Stimulated activated naive CD4-positive, alpha-beta T cell (primary cell): ENCODE measurements around the gene POU2F1.
A peak's percentile ranks its signal among the peaks of the same experiment; 100 is the strongest.

ENCODE experiments used
- DNase-seq, 6 experiments: peaks; one replicate each; lab custom pipeline; 2025; lab: John Stamatoyannopoulos, UW

The POU2F1 gene

GRCh38 chr1:167442854-167443565 is 222.3 kb downstream of the POU2F1 start:
- no peak for DNase-seq

- DNase-seq, result no peak
These were observed 223.1 kb downstream of the POU2F1 start for GRCh38 chr1:167443757-167444156.

GRCh38 chr1:167446966-167447365 is 226.3 kb downstream of the POU2F1 start:
- DNase-seq, result no peak

- DNase-seq, result peak; percentile 67 to 85 (median 77)
These were observed 226.9 kb downstream of the POU2F1 start for GRCh38 chr1:167447521-167448136.

GRCh38 chr1:167450843-167451242 is 230.2 kb downstream of the POU2F1 start:
- DNase-seq, result peak in 3 of 6 experiments; percentile 18 to 30 (median 19)

GRCh38 chr1:167452483-167452882 is 231.8 kb downstream of the POU2F1 start:
- no peak for DNase-seq

GRCh38 chr1:167453123-167453522 is 232.4 kb downstream of the POU2F1 start:
- peak in 2 of 6 experiments; percentile 20 to 41 for DNase-seq

- peak in 5 of 6 experiments; percentile 27 to 59 (median 40) for DNase-seq
These were observed 233.7 kb downstream of the POU2F1 start for GRCh38 chr1:167454304-167454893.

GRCh38 chr1:167454894-167455785 is 234.5 kb downstream of the POU2F1 start:
- peak; percentile 74 to 83 (median 80) for DNase-seq

GRCh38 chr1:167455786-167456446 is 235.2 kb downstream of the POU2F1 start:
- DNase-seq, result peak; percentile 62 to 81 (median 70)

- DNase-seq, result peak in 2 of 6 experiments; percentile 14 to 24
These were observed 235.8 kb downstream of the POU2F1 start for GRCh38 chr1:167456524-167456923.

GRCh38 chr1:167456926-167457325 is 236.2 kb downstream of the POU2F1 start:
- DNase-seq, result no peak

GRCh38 chr1:167457936-167458584 is 237.4 kb downstream of the POU2F1 start:
- no peak for DNase-seq

- DNase-seq, result peak; percentile 64 to 83 (median 78)
These were observed 240.2 kb downstream of the POU2F1 start for GRCh38 chr1:167460836-167461235.

- DNase-seq, result no peak
These were observed 241.7 kb downstream of the POU2F1 start for GRCh38 chr1:167462341-167462740.

GRCh38 chr1:167463080-167463479 is 242.4 kb downstream of the POU2F1 start:
- no peak for DNase-seq

- DNase-seq, result no peak
These were observed 243.3 kb downstream of the POU2F1 start for GRCh38 chr1:167463875-167464575.

GRCh38 chr1:167465018-167465417 is 244.3 kb downstream of the POU2F1 start:
- no peak for DNase-seq

- no peak for DNase-seq
These were observed 245.1 kb downstream of the POU2F1 start for GRCh38 chr1:167465743-167466142.

GRCh38 chr1:167467126-167467710 is 246.5 kb downstream of the POU2F1 start:
- no peak for DNase-seq
